Inflammatory macrophage (primary cell): ENCODE data around the gene LRRN3.

Experiments used
- DNase-seq, 2 donors: peaks; one replicate each; pipeline ENCODE4 v3.0.0-alpha.2; 2020 to 2022

The LRRN3 gene

GRCh38 chr7:111107579-111107978, 16.7 kb downstream of the LRRN3 start:
- peak; percentile 18 to 59 for DNase-seq

- no peak for DNase-seq
These were observed 17.1 kb downstream of the LRRN3 start for GRCh38 chr7:111108000-111108399.

DNA sequence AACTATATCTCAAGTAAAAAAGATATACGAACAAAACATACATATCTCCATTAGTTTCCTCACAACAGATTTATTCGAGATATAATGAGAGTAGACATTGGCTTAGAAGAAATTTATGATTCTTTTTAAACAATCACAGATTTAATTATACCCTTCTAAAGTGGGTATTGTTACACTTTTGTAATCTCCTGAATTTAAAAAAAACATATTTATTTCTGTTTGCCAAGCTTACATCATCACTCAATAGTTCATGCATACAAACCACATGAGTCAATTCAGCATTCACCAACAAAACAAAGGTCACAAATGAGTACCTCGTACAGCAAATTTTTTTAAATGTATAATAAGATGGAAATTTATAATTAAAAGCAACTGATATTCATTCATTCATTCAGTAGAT, 17.6 kb downstream of the LRRN3 start:
- DNase-seq = no peak

DNA sequence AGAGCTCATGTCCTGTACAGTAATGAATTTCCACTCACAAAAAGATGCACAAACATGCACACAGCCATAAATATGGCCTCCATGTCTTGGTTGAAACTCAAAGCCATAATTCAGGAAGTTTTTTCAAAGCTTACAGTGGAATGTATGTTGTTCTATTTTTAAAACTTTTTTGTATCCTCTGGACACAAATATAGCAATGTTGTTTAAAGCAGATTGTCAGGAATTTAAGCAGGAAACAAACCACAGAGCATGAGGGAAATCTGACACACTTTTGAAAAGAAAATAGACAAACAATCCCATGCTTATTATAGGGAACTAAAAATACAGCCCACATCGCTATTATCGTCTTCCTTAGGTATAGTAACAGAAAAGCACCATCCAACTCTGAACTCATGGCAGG, 21.5 kb downstream of the LRRN3 start:
- no peak for DNase-seq

GRCh38 chr7:111113263-111114017, 22.5 kb downstream of the LRRN3 start:
- peak; percentile 10 to 14 for DNase-seq

- no peak for DNase-seq
These were observed 25.0 kb downstream of the LRRN3 start for GRCh38 chr7:111115966-111116365.

GRCh38 chr7:111126987-111127386, 36.1 kb downstream of the LRRN3 start:
- no peak for DNase-seq

DNA sequence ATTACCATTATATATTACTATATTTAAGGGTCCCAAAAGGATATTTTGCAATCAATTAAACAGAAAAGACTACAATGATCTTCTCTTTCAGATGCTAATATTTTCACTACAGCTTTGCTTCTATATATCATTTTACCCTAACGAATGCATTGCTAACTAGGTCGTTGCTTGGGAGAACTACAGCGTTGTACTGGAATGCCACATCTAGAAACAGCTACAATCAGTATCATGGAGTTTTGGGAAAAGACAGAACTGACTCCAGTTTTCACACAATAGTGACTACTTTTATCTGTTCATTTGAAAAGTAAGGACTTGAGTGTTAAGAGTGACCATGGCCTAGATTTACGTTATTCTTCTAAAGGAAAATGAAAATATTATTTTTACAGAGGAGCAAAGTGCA, 38.5 kb downstream of the LRRN3 start:
- no peak for DNase-seq

DNA sequence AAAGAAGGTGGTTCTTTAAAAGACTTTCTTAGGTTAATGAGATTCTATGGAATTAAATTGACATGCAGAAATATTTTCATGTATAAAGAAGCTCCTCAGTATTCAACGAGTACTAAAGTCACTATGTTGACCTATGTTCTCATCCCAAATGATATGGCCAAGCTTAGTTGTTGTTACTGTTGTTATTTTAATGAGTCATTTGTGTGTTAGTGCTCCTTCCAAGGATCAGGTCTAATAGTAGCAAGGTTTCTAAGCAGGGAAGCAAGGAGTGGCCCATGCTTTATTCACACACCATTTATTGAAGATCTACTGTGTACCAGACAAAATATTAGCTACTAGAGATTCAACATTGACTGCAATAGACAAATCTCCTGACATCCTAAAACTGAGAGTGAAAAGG, 41.9 kb downstream of the LRRN3 start:
- DNase-seq = no peak

DNA sequence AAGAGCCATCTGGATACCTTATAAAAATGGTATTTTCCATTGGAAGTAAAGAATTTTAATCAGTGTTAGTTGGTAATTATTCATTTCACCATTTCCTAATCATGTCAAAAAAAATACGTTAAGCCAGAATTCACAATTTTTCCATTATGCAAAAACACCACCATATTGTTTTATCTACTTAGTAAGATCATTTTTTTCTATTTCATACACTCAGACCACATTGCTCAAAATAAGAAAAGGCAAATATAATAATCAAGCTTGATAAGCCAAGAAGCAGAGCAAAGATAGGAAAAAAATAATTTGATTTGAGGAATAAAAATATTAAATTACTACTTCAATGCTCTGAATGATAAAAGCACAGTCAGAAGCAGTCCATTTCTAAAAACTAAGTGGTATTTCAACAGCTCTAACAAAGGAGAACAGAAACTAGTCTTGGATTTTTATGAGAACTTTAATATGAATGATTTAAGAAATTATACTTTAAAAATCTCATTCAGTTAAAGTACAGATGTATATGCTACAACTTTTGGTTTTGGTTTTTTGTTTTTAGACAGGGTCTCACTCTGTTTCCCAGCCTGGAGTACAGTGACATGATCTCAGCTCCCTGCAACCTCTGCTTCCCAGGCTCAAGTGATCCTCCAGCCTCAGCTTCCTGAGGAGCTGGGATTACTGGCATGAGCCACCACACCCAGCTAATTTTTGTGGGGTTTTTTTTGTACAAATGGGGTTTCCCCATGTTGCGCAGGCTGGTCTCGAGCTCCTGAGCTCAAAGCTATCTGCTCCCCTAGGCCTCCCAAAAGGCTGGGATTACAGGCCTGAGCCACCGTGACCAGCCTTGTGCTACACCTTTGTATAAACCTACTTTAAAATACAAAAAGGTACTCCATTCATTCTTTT, 46.6 kb downstream of the LRRN3 start:
- DNase-seq = peak; percentile 70 to 74

GRCh38 chr7:111138193-111138569, 47.3 kb downstream of the LRRN3 start:
- peak; percentile 31 to 32 for DNase-seq

DNA sequence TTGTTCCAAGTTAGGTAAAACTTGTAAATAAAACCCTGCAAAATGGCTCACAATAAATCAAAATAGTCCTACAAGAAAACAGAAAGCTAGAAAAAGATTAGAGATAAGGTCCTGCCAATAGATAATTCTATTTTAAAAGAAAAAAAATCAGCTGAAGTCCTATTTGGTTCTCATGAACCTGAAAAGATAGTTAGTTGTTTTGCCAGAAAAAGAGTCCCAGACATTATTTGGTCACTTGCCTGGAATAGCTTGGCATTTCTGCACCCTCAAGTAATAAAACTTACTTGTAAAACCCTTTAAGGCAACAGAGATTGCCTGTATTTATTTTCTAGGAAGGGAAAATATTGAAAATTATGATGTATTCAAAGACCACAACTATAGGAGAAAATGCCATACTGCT, 47.7 kb downstream of the LRRN3 start:
- no peak for DNase-seq

- no peak for DNase-seq
These were observed 49.4 kb downstream of the LRRN3 start for GRCh38 chr7:111140091-111140865.

DNA sequence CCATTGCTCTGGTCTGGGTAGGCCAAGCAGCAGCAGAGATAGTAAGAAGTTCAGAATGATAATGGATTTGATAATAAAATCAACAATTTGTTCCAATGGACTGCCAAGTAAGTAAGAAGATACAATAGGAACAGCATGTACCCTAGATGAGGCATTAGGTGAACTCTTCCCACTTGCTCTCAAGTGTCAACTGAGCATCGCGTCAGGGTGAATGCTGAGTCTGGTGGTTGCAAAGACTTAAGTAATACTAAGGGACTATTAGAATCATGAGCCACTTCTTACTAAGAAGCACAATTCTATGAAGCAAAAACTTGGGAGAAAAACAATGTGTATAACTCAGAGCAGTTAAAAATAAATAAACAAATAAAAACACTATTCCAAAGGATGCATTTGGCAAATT, 54.5 kb downstream of the LRRN3 start:
- DNase-seq = no peak

DNA sequence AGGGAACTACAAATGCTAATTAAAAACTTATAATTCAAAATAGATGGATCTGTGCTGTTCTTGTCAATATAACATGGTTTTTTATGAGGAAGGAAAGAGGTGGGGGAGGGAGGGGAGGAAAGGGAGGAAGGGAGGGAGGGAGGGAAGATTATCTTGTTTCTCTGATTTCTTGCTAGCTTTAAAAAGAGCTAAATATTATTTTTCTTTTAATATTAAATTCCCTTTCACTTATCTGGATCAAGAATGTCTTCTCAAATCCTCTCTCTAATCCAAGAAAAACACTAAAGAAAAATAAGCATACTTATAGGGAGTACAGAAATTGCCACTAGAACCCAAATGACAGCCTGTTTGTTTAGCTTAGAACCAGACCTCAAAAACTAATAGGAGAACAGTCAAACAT, 55.2 kb downstream of the LRRN3 start:
- no peak for DNase-seq

GRCh38 chr7:111147708-111148533, 57.0 kb downstream of the LRRN3 start:
- no peak for DNase-seq

- no peak for DNase-seq
These were observed 59.8 kb downstream of the LRRN3 start for GRCh38 chr7:111150709-111151108.

DNA sequence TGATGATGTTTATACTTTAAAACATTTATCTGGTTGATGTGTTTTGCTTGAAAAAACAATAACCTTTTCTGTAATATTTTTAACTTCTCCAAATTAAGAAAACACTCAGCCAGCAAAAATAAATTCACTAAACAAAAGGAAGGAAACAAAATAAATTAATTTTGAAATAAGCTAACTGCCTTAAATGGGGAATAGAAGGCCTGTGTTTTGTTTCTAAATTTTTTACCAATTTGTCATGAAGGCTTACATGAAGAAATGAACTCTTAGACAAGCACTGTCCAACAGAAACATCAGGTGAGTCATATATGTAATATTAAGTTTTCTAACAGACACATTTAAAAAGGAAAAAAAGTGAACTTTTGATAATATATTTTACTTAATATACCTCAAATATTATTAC, 68.5 kb downstream of the LRRN3 start:
- no peak for DNase-seq

- DNase-seq = no peak
These were observed 69.4 kb downstream of the LRRN3 start for GRCh38 chr7:111160297-111160696.

GRCh38 chr7:111162692-111163091, 71.8 kb downstream of the LRRN3 start:
- DNase-seq = no peak

DNA sequence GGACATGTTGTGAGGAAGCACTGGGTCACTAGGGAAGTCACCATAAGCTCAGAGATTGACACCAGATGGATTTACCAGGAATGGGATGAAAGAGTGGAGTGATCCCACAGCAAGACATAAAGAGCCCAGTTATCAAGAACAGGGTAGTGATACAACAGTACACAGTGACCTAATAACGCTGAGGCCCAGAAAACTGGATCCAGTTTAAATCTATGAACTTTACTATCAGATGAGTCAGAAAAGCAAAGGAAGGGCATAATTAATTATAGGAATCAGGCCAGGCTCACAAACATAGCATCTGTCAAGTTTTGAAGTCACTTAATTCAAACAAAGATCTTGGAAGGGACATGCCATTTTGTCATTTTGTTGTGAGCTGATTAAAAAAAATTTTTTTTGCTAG, 73.5 kb downstream of the LRRN3 start:
- DNase-seq = no peak

DNA sequence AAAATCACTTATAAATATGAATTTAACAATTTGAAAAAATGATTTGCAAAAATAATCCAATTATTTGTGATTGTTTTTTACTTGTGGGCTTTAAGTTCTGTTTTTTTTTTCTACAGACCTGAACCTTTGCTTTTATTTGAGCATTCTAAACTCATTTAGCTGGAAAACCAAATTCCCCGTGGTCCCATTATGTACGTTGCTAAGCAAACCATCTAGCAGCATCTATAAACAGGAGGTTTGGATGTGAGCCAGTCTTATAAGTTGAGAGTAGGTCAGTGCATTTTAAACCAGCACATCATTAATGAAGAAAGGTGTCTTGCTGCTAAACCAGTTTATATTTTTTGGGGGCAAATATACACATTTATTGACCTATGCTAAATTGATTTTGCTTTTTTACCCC, 77.3 kb downstream of the LRRN3 start:
- DNase-seq = no peak
